ENCODE results near the gene APBA2.

DNA sequence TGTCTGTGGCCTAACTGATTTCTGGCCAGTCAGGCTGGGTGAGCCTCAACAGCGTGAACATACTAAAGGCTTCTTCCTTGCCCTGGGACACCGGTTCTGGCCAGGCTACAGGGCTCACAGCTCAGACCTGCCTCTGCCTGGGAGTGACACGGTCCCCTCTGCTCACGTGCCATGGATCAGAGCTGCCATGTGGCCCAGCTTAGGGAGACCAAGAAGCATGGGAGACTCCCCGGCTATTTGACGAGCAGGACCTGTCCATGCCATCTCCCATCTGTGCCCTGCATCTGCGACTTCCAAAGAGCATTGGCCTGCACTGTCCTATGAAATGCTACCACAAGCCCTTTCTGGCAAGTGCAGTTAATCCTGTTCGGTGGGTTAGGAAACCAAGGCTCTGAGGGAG lies 57.4 kb downstream of the APBA2 start:
- TF ChIP-seq POLR2AphosphoS5 (IDR thresholded peaks at IDR 0.05) (no peak), CTCF (IDR thresholded peaks at IDR 0.05) (no peak)

Measured in sigmoid colon (tissue), 4 donors.